GM18519 (cell line): ENCODE results near the gene CDHR5.

Experiments
- ATAC-seq: cut with Tn5 transposase; IDR thresholded peaks from one replicate; pipeline ENCODE4 v1.9.1; 2021; ENCODE audit warnings: mild to moderate bottlenecking, moderate library complexity; ENCODE audit not compliant: unreplicated experiment, low FRiP score

Gene CDHR5

DNA sequence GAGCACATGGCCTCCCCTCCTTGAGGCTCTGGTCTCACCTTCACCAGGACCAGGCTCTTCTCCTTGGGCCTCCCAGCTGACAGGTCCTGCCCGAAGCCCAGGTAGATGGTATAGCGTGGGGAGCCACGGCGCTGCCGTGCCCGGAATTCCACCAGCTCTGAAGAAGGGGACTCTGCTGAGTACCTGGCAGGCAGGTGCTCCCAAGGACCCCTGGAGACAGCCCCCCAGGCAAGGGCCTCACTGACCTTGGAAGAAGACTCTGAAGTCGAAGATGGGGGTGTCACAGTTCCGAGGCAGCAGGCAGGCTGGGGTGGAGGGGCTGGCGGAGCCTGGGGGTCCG is 11.8 kb downstream of the CDHR5 start:
- no peak for ATAC-seq

DNA sequence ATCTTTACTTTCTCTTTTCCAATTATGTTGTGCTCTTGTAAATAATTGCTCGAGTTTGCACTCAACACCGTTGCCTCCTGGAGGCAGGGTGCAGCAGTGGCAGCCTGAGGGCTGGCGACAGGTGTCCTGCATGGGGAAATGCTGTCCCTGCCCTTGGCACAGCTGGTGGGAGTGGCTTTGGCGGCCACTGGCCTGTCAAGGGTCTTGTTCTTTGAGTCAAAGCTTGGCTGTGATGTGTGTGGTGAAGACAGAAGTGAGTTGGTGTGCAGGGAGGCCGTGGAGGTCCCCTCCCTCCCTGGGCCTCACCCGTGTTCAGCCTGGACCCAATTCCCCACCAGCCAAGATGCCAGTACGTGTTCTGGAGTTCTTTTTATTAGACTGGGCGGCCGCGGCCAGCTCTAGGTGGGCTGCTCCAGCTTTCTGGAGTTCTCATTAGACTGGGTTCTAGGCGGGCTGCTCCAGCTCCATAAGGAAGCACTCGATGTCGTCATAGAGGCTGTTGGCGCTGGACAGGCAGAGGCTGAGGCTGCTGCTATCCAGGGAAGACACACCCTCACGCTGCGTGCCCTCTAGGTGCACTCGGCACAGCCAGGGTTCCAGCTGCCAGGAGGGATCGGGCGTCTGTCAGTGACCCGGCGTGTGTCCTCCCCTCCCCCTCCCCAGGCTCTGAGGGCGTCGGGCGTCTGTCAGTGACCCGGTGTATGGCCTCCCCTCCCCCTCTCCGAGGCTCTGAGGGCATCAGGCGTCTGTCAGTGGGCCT is 12.4 kb downstream of the CDHR5 start:
- no peak for ATAC-seq

GRCh38 chr11:611001-611996 is 13.5 kb downstream of the CDHR5 start:
- ATAC-seq: no peak

DNA sequence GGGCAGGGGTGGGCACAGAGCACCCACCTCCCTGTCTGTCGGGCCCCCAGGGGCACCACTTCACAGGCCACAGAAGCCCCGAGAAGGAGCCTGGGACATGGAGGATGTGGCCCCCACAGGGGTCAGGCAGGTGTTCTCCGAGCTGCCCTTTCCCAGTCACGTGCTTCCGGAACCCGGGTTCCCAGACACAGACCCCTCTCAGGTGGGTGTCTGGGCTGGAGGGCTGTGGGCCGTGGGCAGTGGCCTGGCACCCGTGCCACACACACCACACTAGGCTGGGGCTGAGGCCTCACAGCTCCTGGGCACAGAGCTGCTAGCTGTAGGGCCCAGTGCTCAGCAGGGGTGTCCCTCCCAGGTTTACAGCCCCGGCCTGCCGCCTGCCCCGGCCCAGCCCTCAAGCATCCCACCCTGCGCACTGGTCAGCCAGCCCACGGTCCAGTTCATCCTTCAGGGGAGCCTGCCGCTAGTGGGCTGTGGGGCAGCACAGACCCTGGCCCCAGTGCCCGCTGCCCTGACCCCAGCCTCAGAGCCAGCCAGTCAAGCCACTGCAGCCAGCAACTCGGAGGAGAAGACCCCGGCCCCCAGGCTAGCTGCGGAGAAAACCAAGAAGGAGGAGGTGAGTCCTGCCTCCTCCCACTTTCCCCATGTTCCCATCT is 14.5 kb downstream of the CDHR5 start:
- ATAC-seq: no peak

GRCh38 chr11:609341-609811 is 15.4 kb downstream of the CDHR5 start:
- no peak for ATAC-seq

GRCh38 chr11:608791-609251 is 15.9 kb downstream of the CDHR5 start:
- no peak for ATAC-seq

- ATAC-seq: no peak
Observed at GRCh38 chr11:607971-608659, 16.6 kb downstream of the CDHR5 start.

- ATAC-seq: no peak
Observed at GRCh38 chr11:607020-607780, 17.6 kb downstream of the CDHR5 start.

DNA sequence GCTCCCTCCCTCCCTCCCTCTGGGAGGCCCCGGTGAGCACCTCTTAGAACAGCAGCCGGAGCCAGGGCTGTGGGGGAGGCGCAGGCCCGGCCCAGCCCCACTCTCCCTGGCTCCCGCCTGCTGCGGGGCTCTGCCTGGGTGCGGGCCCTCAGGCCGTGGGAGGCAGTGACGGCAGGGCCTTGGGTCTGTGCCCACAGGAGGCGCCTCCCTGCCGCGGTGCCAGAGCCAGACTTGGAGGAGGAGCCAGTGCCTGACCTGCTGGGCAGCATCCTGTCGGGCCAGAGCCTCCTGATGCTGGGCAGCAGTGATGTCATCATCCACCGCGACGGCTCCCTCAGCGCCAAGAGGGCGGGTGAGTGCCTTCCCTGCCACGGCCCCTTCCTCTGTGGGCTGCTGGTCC is 18.5 kb downstream of the CDHR5 start:
- no peak for ATAC-seq

DNA sequence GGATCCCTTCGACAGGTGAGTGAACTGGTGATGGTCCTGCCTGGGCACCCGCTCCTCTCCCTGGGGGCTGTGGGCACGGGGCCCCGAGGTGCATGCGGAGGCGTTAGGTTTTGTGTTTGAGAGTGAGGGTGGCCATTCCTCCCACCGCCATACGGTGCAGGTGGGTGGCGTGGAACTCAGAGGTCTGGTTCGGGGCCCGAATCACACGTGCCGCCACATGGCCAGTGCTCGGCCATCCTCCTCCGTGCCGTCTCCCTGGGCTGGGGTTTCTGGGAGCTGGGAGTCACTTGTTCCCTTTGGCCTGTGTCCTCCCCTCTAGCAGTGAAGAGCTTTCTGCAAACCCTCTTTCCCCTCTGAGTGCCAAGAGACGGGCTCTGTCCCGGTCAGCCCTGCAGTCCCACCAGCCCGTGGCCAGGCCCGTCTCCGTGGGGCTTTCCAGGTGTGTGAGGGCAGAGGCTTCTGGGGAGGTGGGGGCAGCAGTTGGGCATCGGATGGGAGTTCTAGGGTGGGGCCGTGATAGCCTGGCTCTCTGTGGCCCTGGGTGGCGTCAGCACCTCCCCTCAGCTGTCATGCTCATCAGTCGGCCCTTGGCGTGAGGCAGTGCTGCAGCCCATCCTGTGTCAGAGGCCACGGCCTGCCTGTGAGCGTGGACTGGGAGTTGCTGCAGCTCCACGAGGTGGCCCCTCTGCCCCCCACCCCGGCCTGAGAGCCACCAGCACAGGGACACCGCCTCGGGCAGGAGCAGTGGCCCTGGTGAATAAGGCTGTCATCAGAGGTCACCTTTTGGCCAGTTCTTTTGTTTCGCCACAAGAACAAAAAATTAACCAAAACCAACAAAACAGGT is 19.2 kb downstream of the CDHR5 start:
- ATAC-seq: no peak

DNA sequence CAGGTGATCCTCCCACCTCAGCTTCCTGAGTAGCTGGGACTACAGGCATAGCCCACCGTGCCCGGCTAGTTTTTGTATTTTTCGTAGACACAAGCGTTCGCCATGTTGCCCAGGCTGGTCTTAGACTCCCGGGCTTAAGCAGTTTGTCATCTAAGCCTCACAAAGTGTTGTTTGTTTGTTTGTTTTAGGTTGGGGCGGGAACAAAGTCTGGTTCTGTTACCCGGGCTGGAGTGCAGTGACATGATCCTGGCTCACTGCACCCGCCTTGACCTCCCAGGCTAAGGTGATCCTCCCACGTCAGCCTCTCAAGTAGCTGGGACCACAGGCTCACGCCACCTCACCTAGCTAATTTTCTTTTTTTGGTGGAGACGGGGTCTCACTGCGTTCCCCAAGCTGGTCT is 21.6 kb downstream of the CDHR5 start:
- ATAC-seq: no peak

- ATAC-seq: no peak
Observed at GRCh38 chr11:601573-602245, 23.0 kb downstream of the CDHR5 start.

DNA sequence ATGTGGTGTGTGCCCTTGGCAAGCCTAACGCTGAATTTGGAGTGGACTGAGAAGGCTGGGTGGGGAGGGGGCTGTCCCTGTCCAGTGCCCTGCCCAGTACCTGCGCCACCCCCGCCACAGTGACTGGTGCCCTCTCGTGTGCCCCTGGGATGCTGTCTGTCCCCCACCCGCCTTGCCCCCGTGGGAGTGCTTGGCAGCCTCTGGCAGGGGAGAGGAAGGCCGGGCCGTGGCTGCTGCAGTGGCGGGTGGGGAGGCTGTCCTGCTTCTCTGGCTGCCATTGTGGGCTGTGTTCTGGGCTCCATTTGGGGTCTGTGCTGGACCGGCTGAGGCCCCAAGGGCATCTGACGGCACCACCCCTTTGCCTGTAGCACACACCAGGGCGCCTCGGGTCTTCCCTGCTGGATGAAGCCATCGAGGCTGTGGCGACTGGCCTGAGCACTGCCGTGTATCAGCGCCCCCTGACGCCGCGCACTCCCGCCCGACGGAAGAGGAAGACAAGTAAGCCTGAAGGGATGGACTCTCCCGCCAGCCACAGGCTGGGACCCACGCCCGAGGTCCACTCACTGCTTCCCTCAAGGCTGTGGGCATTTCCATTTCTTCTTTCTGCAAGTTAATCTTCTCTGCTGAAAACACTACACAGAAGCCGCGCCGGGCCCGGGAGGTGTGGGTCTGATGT is 26.6 kb downstream of the CDHR5 start:
- ATAC-seq: no peak

DNA sequence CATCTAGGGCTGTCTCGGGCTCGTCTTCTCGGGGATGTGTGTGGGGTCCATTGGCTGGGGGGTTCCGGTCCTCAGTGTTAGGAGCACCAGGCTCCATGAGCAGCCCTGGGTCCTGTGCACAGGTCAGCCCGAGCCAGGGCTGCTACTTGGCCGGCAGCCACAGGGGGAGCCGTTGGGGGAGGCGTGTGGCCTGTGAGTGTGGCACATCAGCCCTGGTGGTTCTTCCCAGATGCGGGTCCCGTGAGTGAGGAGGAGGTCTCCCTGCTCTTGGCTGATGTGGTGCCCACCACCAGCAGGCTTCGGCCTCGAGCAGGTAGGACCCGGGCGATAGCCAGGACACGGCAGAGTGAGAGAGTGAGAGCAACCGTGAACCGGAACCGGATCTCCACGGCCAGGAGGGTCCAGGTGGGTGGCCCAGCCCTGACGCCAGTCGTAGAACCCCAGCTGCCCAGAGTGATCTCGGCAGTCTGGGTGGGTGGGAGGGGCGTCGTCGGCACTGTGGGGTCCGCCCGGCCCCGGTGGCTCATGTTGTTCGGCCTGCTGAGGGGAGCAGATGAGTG is 27.5 kb downstream of the CDHR5 start:
- no peak for ATAC-seq

DNA sequence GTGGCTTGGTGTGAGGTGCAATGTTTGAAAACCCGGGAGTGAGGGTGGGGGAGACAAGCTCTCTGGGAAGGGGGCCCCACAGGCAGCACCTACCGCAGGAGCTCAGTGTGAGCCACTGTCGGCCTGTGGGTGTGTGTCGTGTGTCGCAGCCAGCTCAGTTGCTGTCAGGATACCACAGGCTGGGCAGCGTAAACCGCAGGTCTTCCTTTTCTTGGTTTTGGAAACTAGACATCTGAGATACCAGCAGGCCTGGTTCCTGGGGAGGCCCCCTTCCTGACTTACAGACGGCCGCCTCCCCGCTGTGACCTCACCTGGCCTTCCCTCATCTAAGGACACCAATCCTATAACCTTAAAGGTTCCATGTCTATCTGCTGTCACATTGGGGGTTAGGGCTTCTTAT is 28.4 kb downstream of the CDHR5 start:
- ATAC-seq: no peak

GRCh38 chr11:595400-595799 is 29.4 kb downstream of the CDHR5 start:
- no peak for ATAC-seq

DNA sequence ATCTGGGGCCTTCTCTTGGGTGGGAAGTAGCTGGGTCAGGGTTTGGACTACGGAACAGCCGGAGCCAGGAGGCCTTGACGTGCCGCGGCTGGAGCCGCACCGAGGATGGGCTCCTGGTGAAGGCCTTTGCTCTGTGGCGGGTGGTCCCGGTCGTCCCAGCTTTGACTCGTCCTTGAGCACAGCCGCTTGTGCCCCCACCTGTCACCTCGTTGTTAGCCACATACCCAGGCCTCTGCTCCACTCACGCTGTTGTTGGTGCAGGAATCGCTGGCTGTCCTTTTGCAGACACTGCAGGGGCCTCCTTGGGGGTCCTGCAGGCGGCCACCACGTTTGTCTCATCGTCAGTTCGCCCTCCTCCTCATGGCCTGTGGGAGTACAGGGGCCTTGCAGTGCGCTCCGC is 31.4 kb downstream of the CDHR5 start:
- ATAC-seq: no peak
